Common myeloid progenitor, CD34-positive (primary cell): ENCODE measurements around the gene KDM2B.

ENCODE experiments used
- CTCF ChIA-PET: fragments of 350-600 bp; sonication (Branson Sonifier 250); formaldehyde crosslinking; loops from one replicate; lab custom pipeline; 2021; ENCODE audit warnings: antibody characterized with exemption; lab: Charles Lee
- POLR2A ChIA-PET: fragments of 350-600 bp; sonication (Branson Sonifier 250); formaldehyde crosslinking; loops from one replicate; lab custom pipeline; 2021; ENCODE audit warnings: antibody characterized with exemption; lab: Charles Lee
- DNase-seq, 3 donors: peaks; one replicate each; pipeline versions ENCODE4 v3.0.0 to v3.0.0-alpha.2; 2013
- H3K27ac ChIP-seq, 2 experiments: 1 replicate in 1 of 2; 2 replicates in 1 of 2; pipeline ENCODE4 v1.7.0; 2013; ENCODE audit warnings: inconsistent platforms in 2 of 2, low read length in 2 of 2, mild to moderate bottlenecking in 2 of 2, low read depth in 1 of 2, moderate library complexity in 1 of 2; ENCODE audit not compliant: severe bottlenecking in 2 of 2, insufficient read depth in 1 of 2, poor library complexity in 1 of 2
- H3K27me3 ChIP-seq, 5 experiments: replicated peaks in 2 of 5; 1 replicate in 3 of 5; 2 replicates in 2 of 5; pipeline versions ENCODE4 v1.6.1 to v1.7.0; 2013; ENCODE audit warnings: low read length in 4 of 5, mild to moderate bottlenecking in 2 of 5, moderate library complexity in 2 of 5, inconsistent platforms in 1 of 5; ENCODE audit not compliant: insufficient read depth in 5 of 5, control insufficient read depth in 4 of 5
- H3K36me3 ChIP-seq, 4 experiments: 1 replicate in 2 of 4; 2 replicates in 2 of 4; pipeline versions ENCODE4 v1.6.1 to v1.7.0; 2013; ENCODE audit warnings: low read length in 3 of 4, control low read depth in 1 of 4, mild to moderate bottlenecking in 1 of 4; ENCODE audit not compliant: control insufficient read depth in 4 of 4, insufficient read depth in 4 of 4
- H3K4me1 ChIP-seq, 4 experiments: 1 replicate in 3 of 4; 2 replicates in 1 of 4; pipeline versions ENCODE4 v1.6.1 to v1.7.1; 2013; ENCODE audit warnings: low read length in 3 of 4, mild to moderate bottlenecking in 3 of 4, control low read depth in 1 of 4, inconsistent platforms in 1 of 4, moderate library complexity in 1 of 4; ENCODE audit not compliant: control insufficient read depth in 4 of 4, insufficient read depth in 4 of 4; ENCODE audit errors: control extremely low read depth in 1 of 4
- H3K4me3 ChIP-seq, 7 experiments: 1 replicate in 4 of 7; 2 replicates in 3 of 7; pipeline versions ENCODE4 v1.5.1 to v1.7.0; 2013; ENCODE audit warnings: mild to moderate bottlenecking in 7 of 7, low read length in 6 of 7, moderate library complexity in 6 of 7, inconsistent platforms in 2 of 7, low read depth in 2 of 7, control low read depth in 1 of 7; ENCODE audit not compliant: insufficient read depth in 4 of 7, control insufficient read depth in 1 of 7; ENCODE audit errors: extremely low read depth in 1 of 7
- H3K9me3 ChIP-seq, 5 experiments: 1 replicate in 4 of 5; 2 replicates in 1 of 5; pipeline versions ENCODE4 v1.6.1 to v1.7.1; 2013; ENCODE audit warnings: low read length in 4 of 5, mild to moderate bottlenecking in 2 of 5, inconsistent platforms in 1 of 5, low read depth in 1 of 5, moderate library complexity in 1 of 5; ENCODE audit not compliant: control insufficient read depth in 4 of 5, insufficient read depth in 2 of 5; ENCODE audit errors: control extremely low read depth in 1 of 5
- WGBS: methylation state at CpG from one replicate; pipeline ENCODE4 v1.1.5; 2013; ENCODE audit not compliant: insufficient coverage; 5-methylcytosine and 5-hydroxymethylcytosine counted together

The KDM2B gene

GRCh38 chr12:121448771-121449315 lies 132.0 kb downstream of the KDM2B start:
- Histone ChIP-seq H3K27ac (no peak overlapping the region), H3K4me1 (peaks cover 4 to 31% (median 17%) of the 10 kb centered on the region in 4 experiments), H3K36me3 (peaks cover 5 to 54% (median 12%) of the 10 kb centered on the region in 4 experiments), H3K9me3 (no peaks in the 10 kb centered on the region), H3K27me3 (no peaks in the 10 kb centered on the region), H3K4me3 (no peak overlapping the region)
- DNase-seq, result no peak
- POLR2A ChIA-PET, result no interaction called here
- WGBS, result 95% methylated on average over 14 of the region's 16 CpGs
- CTCF ChIA-PET, result interaction anchor here (0.7 kb wide), 1 partner anchor 10 kb away, joined by 3 read pairs; no protein-coding TSS in a partner anchor

GRCh38 chr12:121446750-121447149 lies 134.1 kb downstream of the KDM2B start:
- Histone ChIP-seq H3K27ac (no peak overlapping the region), H3K4me1 (peaks cover 4 to 21% (median 11%) of the 10 kb centered on the region in 4 experiments), H3K27me3 (no peaks in the 10 kb centered on the region), H3K4me3 (no peak overlapping the region), H3K36me3 (peaks cover 5 to 56% (median 20%) of the 10 kb centered on the region in 4 experiments), H3K9me3 (no peaks in the 10 kb centered on the region)
- ChIA-PET POLR2A (no interaction called here), CTCF (interaction anchor here (0.6 to 7.5 kb wide), 8 partner anchors 10 to 118 kb away, joined by 3 to 123 read pairs (median 6); partner anchors contain the start of gene RNF34)
- WGBS, result 100% methylated on average over 1 of the region's 3 CpGs
- DNase-seq, result no peak

- DNase-seq, result no peak
- no peak overlapping the region for H3K4me3 ChIP-seq
- peaks cover 5 to 72% (median 38%) of the 10 kb centered on the region in 4 experiments for H3K36me3 ChIP-seq
- H3K27me3 ChIP-seq, result no peaks in the 10 kb centered on the region
- CTCF ChIA-PET, result interaction anchor here (0.6 to 7.5 kb wide), 8 partner anchors 10 to 109 kb away, joined by 3 to 123 read pairs (median 8); partner anchors contain the start of gene ANAPC5
- POLR2A ChIA-PET, result no interaction called here
- H3K9me3 ChIP-seq, result no peaks in the 10 kb centered on the region
- 100% methylated on average over 3 of the region's 4 CpGs for WGBS
- peaks cover 0 to 4% (median 0%) of the 10 kb centered on the region in 4 experiments for H3K4me1 ChIP-seq
- H3K27ac ChIP-seq, result no peak overlapping the region
These were observed 136.0 kb downstream of the KDM2B start for GRCh38 chr12:121444842-121445202.

GRCh38 chr12:121443911-121444841 lies 136.6 kb downstream of the KDM2B start:
- Histone ChIP-seq H3K36me3 (peaks cover 2 to 70% (median 43%) of the 10 kb centered on the region in 4 experiments), H3K27me3 (no peaks in the 10 kb centered on the region), H3K27ac (no peak overlapping the region), H3K9me3 (no peaks in the 10 kb centered on the region), H3K4me1 (no peaks in the 10 kb centered on the region), H3K4me3 (no peak overlapping the region)
- POLR2A ChIA-PET, result interaction anchor here (1.1 kb wide), 1 partner anchor 94 kb away, joined by 3 read pairs; no protein-coding TSS in a partner anchor
- 95% methylated on average over 43 of the region's 45 CpGs for WGBS
- DNase-seq, result no peak
- CTCF ChIA-PET, result interaction anchor here (0.8 to 7.5 kb wide), 16 partner anchors 11 to 384 kb away, joined by 3 to 123 read pairs (median 6); partner anchors contain the start of gene ANAPC5

GRCh38 chr12:121443193-121443870 lies 137.5 kb downstream of the KDM2B start:
- no peaks in the 10 kb centered on the region for H3K9me3 ChIP-seq
- no peak overlapping the region for H3K4me3 ChIP-seq
- H3K27me3 ChIP-seq, result no peaks in the 10 kb centered on the region
- ChIA-PET POLR2A (interaction anchor here (0.5 to 1.2 kb wide), 4 partner anchors 33 to 108 kb away, joined by 3 read pairs; no protein-coding TSS in a partner anchor), CTCF (interaction anchor here (0.6 to 7.5 kb wide), 27 partner anchors 10 to 383 kb away, joined by 3 to 123 read pairs (median 4); partner anchors contain the start of gene ANAPC5)
- 79% methylated on average over 11 of the region's 20 CpGs for WGBS
- no peaks in the 10 kb centered on the region for H3K4me1 ChIP-seq
- peak; percentile 35 to 57 (median 46) for DNase-seq
- peaks cover 7 to 72% (median 49%) of the 10 kb centered on the region in 4 experiments for H3K36me3 ChIP-seq
- H3K27ac ChIP-seq, result no peak overlapping the region

GRCh38 chr12:121442028-121442948 lies 138.5 kb downstream of the KDM2B start:
- no peak overlapping the region for H3K4me3 ChIP-seq
- DNase-seq, result no peak
- POLR2A ChIA-PET, result interaction anchor here (1.0 to 1.2 kb wide), 2 partner anchors 42 to 107 kb away, joined by 3 read pairs; no protein-coding TSS in a partner anchor
- CTCF ChIA-PET, result interaction anchor here (0.8 to 7.5 kb wide), 31 partner anchors 9 to 382 kb away, joined by 3 to 123 read pairs (median 4); partner anchors contain the start of genes ANAPC5 and RNF34
- H3K4me1 ChIP-seq, result no peaks in the 10 kb centered on the region
- H3K36me3 ChIP-seq, result peaks cover 7 to 80% (median 54%) of the 10 kb centered on the region in 4 experiments
- WGBS, result 98% methylated on average over 57 of the region's 68 CpGs
- peaks cover 0 to 2% (median 0%) of the 10 kb centered on the region in 5 experiments for H3K9me3 ChIP-seq
- no peaks in the 10 kb centered on the region for H3K27me3 ChIP-seq
- H3K27ac ChIP-seq, result no peak overlapping the region
